NCI-H1105 treated with DMSO at 0.1 percent for 48 hours (cell line): ENCODE measurements around the gene WDR27.
"Not testable (repeated sequence)": the region's sequence is repeated elsewhere in the genome, so short reads cannot be mapped to it uniquely, and the experiment has no call there.

Source experiments
- DNase-seq: peaks from one replicate; lab custom pipeline; 2025; lab: John Stamatoyannopoulos, UW

The WDR27 gene

DNA sequence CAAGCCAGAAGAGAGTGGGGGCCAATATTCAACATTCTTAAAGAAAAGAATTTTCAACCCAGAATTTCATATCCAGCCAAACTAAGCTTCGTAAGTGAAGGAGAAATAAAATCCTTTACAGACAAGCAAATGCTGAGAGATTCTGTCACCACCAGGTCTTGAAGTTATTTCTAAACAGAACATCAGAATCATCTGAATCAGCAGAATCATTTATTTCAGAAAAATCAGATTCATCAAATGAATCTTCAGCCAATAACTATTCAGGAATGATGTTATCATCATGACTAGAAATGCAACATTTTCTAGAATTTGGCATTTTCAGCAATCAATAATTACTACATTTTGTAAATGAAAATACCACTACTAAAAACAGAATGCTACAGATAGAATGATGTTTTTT lies 100.7 kb downstream of the WDR27 start:
- not testable (repeated sequence) for DNase-seq

DNA sequence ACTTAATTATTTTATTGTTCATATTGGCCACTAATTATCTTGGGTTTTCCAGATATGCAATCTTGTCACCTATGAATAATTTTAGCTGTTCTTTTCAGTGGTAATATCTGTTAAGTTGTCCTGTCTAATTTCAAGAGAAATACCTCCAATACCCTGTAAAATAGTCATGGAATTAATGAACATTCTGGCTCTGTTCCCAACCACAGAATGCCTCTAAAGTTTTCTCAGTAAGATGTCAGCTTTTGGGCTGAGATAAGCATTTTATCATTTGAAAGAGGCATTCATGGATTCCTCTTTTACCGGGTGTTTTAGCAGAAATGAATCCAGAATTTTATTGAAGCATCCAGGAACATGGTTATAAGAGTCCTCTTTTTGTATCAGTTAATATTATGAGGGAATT lies 109.3 kb downstream of the WDR27 start:
- DNase-seq, result no peak

DNA sequence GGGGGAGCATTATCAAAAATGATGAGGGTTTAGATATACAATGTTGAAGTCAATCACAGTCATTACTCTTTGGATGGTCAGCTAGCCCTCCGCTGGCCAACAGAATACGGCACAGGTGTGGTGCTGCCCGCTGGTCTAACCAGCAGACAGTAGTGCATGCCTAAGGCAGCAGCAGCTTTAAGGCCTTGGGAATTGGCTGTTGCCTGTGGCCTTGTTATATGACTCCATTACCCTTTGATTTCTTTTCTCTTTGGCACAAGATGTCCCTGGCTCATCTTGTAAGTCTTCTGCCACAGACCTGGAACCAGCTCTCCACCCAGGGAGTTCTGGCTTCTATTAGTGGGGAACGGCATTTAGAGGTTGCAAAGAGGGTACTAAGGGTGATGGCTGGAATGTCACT lies 110.2 kb downstream of the WDR27 start:
- no peak for DNase-seq

DNA sequence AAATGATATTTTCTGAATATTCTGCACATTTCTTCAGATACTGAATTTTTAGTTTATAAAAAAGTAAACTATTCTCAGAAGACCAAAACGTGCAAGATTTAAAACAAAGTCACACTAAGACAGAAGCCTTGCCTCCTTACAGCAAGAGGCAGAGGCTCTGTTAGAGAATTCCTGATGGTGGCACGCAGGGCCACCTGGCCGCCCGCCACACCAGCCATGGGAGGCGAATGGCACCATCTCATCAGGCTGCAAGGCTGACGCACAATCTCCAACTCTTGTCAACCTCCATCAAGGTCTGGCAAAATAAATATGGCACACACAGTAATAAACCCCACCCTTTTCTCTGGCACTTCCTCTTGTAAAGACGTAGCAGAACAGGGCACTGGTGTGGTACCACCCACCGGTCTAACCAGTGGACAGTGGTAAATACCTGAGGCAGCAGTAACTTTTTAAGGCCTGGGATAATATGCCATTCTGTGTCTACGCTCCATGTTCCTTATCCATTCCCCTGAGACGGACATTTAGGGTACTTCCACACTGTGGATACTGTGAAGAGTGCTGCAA lies 111.4 kb downstream of the WDR27 start:
- DNase-seq, result no peak

DNA sequence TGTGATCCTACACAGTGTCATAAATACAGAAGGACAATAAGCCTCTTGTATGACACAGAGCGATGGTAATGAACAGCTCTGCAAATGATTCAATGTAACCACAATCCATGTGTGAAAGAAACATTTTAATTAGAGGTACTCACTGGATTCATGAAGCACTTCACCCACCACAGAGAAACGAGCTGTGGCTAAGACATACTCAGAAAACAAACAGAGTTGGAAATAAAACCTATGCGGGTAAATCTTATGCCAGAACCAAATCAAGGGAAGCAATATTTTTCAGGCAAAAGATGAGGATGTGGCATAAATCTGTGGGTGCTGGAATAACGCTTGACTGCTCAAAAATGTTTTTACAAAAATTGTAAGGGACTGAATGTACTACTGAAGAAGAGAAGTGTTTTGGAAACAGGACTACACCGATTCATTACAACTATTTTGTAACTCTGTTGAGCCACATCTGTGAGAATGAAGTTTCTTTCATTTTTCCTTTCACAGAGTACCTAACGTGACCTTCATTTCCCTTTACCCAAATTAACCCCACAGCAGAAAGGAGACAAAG lies 112.1 kb downstream of the WDR27 start:
- DNase-seq, result peak; percentile 37

DNA sequence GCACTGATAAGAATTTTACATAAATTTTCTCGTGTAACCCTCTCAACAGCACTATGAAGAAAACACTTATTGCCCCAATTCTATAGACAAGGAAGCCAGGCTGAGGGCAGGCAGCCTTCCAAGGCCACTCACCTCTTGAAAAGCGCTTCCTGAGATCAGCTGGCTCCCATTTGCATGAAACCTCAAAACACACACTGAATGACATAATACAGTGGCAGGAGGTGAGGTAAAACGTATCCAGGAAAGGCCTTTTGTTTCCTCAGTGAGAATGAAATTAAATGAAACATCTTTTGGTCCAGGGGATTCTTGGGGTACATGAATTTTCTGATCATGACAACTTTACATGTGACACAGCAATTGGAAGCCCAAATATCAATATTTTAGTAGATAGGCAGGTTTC lies 112.5 kb downstream of the WDR27 start:
- DNase-seq, result peak; percentile 37

DNA sequence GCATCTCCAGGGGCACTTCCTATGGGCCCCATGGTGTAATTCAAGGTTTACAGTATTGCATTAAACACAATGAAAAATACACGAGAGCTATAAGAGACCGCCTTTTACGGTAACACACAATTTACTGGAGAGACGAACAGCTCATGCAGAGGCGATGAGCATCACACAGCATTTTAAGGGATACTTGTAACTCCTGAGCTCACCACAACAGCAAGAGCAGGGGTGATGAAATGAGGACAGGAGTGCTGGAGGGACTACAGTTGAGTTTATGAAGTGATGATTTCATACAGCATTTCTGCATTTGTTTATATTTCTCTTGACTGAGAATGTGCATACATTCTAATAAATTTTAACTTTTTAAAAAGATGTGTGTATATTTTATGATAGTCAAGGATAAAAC lies 113.9 kb downstream of the WDR27 start:
- DNase-seq, result no peak

DNA sequence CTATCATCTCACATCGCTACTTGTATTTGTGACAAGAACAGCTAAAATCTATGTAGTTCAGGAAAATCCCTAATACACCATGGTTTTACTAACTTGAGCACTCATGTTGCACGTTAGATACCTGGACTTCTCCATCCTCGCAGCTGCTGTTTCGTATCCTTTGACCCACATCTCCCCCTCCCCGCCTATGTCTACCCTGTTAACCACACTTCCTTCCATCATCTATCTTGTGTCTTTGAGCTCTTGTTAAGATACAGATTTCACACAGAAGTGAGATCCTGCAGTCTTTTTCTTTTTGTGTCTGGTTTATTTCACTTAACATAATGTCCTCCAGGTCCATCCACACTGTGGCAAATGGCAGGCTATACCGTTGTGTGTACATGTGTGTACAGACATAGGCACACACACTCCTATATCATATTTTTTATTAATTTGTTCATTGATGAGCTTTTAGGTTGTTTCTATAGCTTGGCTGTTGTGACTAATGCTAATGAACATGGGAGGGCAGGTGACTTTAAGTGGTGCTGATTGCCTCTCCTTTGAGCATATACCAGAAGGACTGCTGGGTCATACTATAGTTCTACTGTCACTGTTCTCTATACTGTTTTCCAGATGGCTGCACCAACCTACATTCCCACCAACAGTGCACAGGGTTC lies 117.8 kb downstream of the WDR27 start:
- DNase-seq, result no peak

DNA sequence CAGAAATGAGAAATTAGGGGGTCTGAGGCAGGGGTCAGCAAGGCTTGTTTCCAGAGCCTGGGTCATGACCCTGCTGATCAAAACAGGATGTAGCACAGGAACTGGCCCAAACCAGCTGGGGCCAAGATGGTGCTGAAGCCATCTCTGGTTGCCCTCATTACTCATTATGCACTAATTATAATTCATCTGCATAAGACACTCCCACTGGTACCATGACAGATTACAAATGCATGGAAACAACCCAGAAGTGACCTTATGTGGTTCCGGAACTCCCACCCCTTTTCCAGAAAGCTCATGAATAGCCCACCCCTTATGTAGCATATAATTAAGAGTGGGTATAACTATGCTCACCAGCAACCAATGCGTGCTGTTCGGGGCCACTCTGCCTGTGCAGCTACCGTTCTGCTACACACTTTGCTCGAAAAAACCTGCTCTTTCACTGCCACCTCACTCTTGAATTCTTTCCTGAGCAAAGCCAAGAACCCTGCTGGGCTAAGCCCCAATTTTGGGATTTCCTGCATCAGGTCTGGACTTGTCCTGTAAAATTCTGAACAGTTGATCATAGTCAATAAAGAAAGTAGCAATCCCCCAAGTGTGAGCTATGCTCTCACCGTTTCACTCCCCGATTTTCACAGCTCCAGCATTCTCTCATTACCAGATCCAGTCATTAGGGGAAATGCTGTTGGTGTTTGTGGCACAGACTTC lies 122.3 kb downstream of the WDR27 start:
- no peak for DNase-seq

DNA sequence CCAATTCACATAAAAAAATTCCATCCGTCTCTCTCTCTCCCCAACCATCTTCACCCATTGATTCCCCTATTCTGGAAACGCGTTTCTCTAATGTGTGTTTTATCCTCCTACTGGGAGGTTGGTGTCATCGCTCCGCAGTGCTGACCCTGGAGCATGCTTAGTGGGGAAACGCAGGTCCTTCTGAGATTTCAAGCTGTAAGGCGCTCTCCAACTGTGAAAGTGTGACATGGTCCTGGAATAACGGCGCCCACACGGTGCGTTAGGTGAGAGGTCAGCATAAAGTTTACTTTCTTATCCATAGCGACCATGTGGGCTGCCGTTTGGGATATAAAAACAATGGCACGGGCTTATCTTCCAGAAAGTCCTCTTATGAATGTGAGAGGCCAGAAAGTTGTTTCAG lies 123.9 kb downstream of the WDR27 start:
- DNase-seq, result no peak

DNA sequence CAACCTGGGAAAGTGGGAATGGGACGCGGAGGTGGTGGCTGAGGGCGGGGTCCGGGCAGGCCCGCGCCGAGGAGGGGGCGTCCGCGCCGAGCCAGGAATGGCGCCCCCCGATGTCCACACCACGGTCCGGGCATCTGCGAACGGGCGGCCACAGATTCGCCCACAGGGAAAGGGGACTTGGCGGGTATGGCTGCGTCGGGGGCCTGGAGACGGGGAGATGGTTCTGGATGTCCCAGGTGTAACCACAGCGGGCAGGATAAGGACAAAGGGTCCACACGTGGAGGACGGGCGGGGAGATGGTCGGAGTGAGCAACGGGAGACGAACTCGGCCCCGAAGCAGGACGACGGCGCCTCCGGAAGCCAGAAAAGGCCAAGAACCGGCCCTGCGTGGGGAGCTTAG lies 124.6 kb downstream of the WDR27 start:
- no peak for DNase-seq

DNA sequence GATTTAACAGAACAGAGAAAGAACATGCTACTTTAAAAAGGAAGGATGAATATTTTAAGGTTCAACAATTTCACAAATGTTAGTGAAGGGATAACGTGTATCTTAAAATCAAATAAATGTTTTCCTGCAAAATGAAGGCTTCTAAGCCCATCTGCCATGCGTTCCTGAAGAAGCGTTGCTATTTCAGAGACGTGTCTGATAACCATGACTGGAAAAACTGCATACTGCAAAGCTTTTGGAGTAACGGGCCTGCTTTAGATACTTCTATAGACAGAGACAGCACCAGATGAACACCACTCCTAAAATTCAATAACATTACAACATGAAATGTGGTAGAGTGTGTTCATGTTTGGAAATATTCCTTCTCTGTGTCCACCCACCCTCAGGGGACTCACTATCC lies 126.0 kb downstream of the WDR27 start:
- DNase-seq, result no peak

DNA sequence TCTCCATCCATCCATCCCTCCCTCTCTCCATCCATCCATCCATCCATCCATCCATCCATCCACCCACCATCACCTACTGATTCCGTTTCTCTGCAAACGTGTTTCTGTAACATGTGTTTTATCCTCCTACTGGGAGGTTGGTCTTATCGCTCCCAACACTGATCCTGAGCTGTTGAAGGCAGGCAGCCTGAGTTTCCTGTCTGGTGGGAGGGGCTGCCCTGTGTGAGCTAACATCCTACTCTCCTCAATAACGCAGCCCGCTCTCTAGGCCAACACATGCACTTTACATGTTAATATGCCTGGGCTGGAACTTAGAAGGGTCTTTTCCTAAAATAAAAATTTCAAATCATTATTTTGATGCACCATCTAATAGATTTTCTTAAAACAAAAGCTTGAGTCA lies 126.5 kb downstream of the WDR27 start:
- DNase-seq, result no peak

DNA sequence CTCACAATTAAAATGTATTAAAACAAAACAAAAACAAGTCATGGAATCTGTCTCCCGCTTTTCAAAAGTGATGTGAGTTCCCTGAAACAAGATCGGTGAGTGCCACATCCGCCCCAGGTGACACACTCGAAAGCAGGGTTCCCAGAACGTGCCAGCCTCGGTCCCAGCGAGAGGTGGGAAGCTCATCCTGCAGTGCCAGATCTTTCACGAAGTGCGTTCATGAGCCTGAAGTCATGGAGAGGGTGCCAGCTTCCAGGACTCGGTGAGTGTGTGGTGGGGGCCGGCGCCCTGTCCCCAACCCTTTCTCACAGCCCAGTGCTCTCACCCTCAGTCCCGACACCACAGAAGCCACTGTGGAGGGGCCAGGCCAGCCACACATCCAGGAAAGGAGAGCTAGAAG lies 127.4 kb downstream of the WDR27 start:
- DNase-seq, result no peak

DNA sequence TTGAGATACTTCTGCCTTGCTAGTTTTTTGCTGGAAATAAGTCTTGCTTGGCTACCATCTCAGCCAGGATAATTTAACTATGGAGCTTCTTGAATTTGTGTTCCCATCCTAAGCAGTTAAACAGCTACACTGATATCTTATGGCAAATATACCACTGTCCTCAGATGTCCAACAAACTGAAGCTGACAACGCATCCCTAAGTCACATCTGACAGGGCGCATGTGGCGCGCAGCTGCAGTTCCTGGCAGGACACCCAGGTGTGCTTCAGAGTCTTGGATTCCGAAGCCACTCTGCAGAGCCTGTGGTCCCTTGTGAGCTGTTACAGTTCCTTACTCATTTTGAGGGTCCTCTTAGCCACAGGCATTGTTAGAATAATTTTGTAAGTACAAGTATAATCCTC lies 127.9 kb downstream of the WDR27 start:
- DNase-seq, result no peak

DNA sequence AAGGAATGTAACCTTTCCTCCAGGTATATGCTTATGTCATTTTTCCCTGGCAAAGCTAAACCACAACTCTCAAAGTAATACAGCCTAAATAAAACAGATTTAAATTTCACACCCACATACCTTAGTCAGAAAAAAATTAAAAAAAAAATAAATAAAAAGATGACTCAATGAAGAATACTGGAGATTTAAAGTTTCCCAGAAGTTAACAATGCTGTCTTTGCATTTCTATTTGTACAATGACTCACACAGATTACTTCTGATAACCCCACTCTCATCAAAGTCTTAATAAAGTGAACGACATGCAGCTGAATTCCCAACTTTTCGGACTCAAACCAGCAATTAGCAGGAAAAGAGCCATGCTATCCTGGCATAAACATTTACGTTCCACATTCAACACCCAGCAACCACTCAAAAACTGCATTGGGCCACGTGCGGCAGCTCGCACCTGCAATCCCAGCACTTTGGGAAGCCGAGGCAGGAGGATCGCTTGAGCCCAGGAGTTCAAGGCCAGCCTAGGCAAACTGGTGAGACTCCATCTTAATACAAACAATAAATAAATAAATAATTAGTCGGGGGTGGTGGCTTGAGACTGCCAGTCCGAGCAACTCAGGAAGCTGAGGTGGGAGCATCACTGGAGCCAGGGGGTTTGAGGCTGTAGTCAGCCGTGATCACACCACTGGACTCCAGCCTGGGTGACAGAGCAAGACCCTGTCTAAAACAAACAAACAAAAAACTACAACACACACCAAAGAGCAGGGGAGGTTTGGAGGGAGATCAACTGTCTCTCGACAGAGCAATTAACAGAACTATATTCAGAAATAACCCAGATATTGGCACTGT lies 130.5 kb downstream of the WDR27 start:
- no peak for DNase-seq

DNA sequence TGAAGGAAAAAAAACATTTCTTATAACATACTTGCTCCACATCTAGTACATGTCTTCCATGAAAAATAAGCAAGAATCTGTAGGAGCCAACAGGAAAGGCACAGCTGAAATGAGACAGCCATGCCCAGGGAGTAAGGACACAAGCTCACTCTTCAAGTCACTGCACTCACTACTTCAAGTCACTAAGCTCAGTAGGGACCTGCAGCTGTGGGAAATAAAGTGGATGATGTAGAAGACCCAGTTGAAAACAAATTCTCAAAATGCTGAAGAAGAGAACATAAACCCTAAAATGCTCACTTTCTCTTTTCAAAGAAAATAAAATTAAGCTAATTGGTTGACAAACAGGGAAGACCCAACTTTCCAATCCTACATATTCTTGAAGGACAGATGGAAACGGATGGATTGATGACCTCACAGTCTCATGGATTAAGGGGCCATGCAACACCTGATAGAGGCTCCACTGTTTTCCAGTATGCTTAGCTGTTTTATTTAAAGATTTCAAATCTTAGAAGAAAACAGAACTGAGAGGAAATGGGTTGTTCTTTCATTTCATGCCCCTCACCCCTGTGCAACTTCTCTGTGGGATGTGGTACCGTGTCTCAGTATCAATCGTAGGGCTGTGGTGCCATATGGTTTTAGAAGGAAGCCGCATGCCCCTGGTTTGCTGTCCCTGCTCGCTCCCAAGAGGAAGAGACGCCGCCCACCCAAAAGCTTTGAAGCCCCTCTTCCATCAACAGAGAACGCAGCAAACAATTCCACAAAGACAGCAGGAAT lies 133.3 kb downstream of the WDR27 start:
- DNase-seq, result no peak

DNA sequence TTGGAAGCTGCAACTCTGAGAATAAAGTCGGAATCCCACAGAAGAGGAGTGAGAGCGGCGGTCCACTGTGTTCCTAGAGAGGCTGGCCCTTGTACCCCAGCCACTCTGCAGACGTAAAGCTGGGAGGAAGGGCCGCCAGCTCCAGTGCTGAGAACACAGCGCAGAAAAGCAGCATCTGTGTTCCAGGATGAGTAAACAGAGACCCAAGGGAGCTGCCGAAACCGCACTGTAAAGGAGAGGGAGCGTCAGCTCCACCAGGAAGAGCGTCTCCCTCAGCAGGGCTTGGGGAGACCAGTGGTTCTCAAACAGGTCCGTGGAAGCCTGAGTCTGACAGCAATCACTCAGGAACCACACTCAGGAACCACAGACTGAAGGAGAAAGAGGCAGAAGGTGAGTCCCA lies 134.0 kb downstream of the WDR27 start:
- no peak for DNase-seq

DNA sequence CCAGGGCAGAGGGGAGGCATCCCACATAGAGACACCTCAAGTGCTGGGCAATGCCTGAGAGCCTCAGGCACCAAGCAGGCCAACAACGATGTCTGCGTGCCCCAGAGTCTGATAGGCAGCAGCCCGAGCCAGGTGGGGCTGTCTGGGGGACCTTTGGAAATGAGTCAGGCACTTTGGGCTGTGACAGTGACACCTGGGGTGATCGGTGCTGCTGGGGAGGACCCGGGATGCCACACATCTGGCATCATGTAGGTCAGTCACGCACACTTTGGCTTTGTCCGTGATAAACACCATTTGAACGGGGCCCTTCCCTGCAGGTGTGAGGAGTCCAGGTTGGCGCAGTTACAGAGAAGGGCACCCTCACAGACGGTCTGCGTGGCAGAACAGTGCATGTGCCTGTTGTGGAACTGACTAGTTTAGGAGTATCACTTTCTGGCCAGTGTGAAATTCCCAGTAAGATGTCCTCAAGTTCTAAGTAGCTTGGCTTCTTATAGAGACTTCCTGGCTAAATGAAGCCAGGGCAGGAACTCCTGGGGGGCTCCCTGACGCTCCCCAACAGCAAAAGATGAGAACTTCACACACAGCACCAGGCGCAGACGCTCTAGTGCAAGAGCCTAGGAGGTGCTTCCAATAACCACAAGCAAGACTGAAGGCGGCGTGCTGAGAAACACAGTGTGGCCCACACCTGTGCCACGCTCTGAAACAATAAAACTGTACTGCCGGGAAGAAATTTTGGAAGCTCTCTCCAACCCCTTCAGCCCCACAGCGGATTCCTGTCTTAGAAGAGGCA lies 134.7 kb downstream of the WDR27 start:
- DNase-seq, result no peak

DNA sequence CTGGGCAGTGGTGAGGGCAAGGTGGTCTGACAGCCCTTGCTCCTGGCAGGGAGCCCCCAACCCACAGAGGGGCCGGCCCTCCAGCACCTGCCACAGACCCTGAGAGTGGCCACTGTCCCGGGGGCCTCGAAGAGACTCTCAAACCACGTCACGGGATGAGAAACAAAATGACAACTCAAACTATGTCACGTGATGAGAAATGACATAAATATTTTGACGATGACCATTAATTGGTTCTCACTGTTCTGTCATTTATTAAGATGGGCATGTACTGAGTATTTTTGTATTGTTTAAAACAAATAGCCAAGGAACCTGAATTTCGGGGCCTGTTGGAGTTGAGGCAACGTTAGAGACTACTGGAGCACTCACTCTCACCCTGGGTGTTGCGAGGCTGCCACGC lies 135.5 kb downstream of the WDR27 start:
- DNase-seq, result no peak
